Gastroesophageal sphincter (tissue), 4 donors: ENCODE results near the gene TAF1C. TPM values are rescaled to one million over a fixed set of nuclear protein-coding genes. Genes with fewer than 3 reads are reported as not detected.

Source experiments
- ATAC-seq: fragments of 150-250 bp; one replicate; pipeline ENCODE4 v1.9.1; 2016; ENCODE audit warnings: mild to moderate bottlenecking, moderate library complexity
- H3K27ac ChIP-seq, 4 donors: fragments of 200-600 bp; sonication (generic) in 3 of 4; 1 replicate in 3 of 4; 2 replicates in 1 of 4; pipeline ENCODE4 v1.5.1; 2016 to 2019
- H3K27me3 ChIP-seq: fragments of 200-600 bp; sonication (generic); one replicate; pipeline ENCODE4 v1.5.1; 2019
- H3K36me3 ChIP-seq, 2 donors: fragments of 200-600 bp; sonication (generic); one replicate each; pipeline ENCODE4 v1.5.1; 2019; ENCODE audit warnings: control low read depth in 1 of 2
- H3K4me1 ChIP-seq, 3 donors: fragments of 200-600 bp; sonication (generic); 1 replicate in 2 of 3; 2 replicates in 1 of 3; pipeline ENCODE4 v1.5.1; 2016 to 2019; ENCODE audit warnings: control low read depth in 2 of 3
- H3K4me3 ChIP-seq, 2 donors: fragments of 200-600 bp; sonication (generic); one replicate each; pipeline ENCODE4 v1.5.1; 2019; ENCODE audit warnings: mild to moderate bottlenecking in 1 of 2, moderate library complexity in 1 of 2
- H3K9me3 ChIP-seq, 3 donors: fragments of 200-600 bp; sonication (generic); one replicate each; pipeline ENCODE4 v1.5.1; 2017 to 2019; ENCODE audit warnings: control low read depth in 2 of 3
- EP300 ChIP-seq: sonication (generic); formaldehyde crosslinking; IDR thresholded peaks from one replicate; pipeline ENCODE4 v1.6.1; 2017; ENCODE audit warnings: antibody characterized with exemption, mild to moderate bottlenecking
- POLR2A ChIP-seq, 2 donors: fragments of 450-650 bp; IDR thresholded peaks; one replicate each; pipeline ENCODE4 v1.6.1; 2017; ENCODE audit warnings: antibody characterized with exemption in 2 of 2, mild to moderate bottlenecking in 2 of 2, moderate library complexity in 1 of 2
- POLR2AphosphoS5 ChIP-seq: sonication (generic); formaldehyde crosslinking; IDR thresholded peaks from one replicate; pipeline ENCODE4 v1.6.1; 2017; ENCODE audit warnings: antibody characterized with exemption
- WGBS, 2 donors: methylation state at CpG; one replicate each; pipeline ENCODE4 v1.1.5; 2018; ENCODE audit warnings: low coverage in 1 of 2; 5-methylcytosine and 5-hydroxymethylcytosine counted together
- total RNA-seq, 4 donors: library from RNA; depleted of rRNA; stranded (reverse); fragments of >200 nt; gene quantifications; one replicate each; pipeline ENCODE4 v1.1.0, GENCODE V29; 2016
- TF ChIP-seq, protein P1 (sequence below), 4 experiments: fragments of 200-600 bp in 2 of 4; fragments of 450-650 bp in 2 of 4; sonication (generic) in 1 of 4; IDR thresholded peaks; one replicate each; pipeline ENCODE4 v1.5.1; 2017 to 2019; ENCODE audit warnings: antibody characterized with exemption in 4 of 4, mild to moderate bottlenecking in 2 of 4, moderate library complexity in 2 of 4

Gene TAF1C
- total RNA-seq, 4 donors from 2014 or later, result 16.1 to 51.4 (median 33.2) TPM

DNA sequence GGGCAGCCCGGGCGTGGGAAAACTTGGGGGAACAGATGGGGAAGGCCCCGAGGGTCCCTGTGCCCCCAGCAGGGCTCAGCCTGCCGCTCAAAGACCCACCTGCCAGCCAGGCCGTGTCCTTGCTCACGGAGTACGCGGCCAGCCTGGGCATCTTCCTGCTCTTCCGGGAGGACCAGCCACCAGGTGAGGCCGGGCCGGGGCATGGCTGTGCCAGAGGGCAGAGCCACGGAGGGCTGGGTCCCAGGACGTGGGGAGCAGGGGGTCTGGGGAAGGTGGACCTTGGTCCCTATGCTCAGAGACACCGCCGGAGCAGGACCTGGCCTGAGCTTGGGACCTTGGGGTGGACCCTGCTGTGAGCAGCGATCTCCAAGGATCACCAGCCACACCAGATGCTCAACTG lies 4.6 kb upstream of the TAF1C start:
- Histone ChIP-seq H3K27ac (no peak overlapping the region), H3K27me3 (peaks cover 22% of the 10 kb centered on the region), H3K4me3 (no peak overlapping the region), H3K9me3 (no peaks in the 10 kb centered on the region), H3K4me1 (peaks cover 0 to 5% (median 0%) of the 10 kb centered on the region in 3 donors), H3K36me3 (no peaks in the 10 kb centered on the region)
- no peak for ATAC-seq
- WGBS, 2 donors, result no CpG with 5 or more reads among the region's 16 CpGs
- TF ChIP-seq POLR2AphosphoS5 (no peak), POLR2A (IDR thresholded peaks at IDR 0.05) (no peak), EP300 (no peak)
- TF ChIP-seq, protein P1, sequence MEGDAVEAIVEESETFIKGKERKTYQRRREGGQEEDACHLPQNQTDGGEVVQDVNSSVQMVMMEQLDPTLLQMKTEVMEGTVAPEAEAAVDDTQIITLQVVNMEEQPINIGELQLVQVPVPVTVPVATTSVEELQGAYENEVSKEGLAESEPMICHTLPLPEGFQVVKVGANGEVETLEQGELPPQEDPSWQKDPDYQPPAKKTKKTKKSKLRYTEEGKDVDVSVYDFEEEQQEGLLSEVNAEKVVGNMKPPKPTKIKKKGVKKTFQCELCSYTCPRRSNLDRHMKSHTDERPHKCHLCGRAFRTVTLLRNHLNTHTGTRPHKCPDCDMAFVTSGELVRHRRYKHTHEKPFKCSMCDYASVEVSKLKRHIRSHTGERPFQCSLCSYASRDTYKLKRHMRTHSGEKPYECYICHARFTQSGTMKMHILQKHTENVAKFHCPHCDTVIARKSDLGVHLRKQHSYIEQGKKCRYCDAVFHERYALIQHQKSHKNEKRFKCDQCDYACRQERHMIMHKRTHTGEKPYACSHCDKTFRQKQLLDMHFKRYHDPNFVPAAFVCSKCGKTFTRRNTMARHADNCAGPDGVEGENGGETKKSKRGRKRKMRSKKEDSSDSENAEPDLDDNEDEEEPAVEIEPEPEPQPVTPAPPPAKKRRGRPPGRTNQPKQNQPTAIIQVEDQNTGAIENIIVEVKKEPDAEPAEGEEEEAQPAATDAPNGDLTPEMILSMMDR (IDR thresholded peaks at IDR 0.05), result no peak

DNA sequence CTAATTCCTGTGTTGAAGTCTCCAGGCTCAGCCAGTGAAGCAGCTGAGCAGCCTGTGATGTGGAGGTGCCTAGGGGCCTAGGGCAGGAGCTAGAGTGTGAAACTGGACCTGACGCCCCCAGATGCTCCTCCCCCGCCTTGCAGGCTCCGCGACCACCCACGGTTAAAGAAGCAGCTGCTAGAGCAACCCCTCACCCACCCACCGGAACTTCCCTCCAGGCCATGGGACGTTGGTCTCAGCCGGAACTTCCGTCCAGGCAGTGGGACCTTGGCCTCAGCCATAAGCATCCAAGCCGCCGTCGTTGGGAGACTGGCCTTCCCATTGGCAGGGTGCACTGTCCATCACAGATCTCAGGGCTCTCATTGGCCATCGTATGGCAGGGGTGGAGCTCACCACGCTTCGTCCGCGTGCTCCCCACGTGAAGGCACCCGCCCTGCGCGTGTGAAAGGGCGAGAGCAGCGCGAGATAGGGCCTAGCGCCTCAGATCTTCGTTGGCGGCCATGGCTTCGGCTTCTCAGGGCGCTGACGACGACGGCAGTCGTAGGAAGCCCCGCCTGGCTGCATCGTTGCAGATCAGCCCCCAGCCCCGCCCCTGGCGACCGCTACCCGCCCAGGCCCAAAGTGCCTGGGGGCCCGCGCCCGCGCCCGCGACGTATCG lies 4.0 kb upstream of the TAF1C start, which contains the start of gene ADAD2:
Gene ADAD2, plus strand, starts transcription at position 427 of the 658 bp plus-strand sequence. Its CDS starts 74 bp downstream, at position 501.
- Histone ChIP-seq H3K36me3 (no peaks in the 10 kb centered on the region), H3K9me3 (no peaks in the 10 kb centered on the region), H3K4me3 (no peak within 1 kb of the TSS), H3K27me3 (peaks cover 16% of the 10 kb centered on the region), H3K4me1 (peaks cover 0 to 11% (median 2%) of the 10 kb centered on the region in 3 donors), H3K27ac (no peak within 1 kb of the TSS)
- ATAC-seq, result no peak
- TF ChIP-seq EP300, result no peak
- no peak for TF ChIP-seq POLR2AphosphoS5
- TF ChIP-seq POLR2A (IDR thresholded peaks at IDR 0.05), result no peak
- TF ChIP-seq, protein P1 (IDR thresholded peaks at IDR 0.05), result no peak
- WGBS, 2 donors, result 80 to 90% methylated on average over 2 of the region's 47 CpGs

DNA sequence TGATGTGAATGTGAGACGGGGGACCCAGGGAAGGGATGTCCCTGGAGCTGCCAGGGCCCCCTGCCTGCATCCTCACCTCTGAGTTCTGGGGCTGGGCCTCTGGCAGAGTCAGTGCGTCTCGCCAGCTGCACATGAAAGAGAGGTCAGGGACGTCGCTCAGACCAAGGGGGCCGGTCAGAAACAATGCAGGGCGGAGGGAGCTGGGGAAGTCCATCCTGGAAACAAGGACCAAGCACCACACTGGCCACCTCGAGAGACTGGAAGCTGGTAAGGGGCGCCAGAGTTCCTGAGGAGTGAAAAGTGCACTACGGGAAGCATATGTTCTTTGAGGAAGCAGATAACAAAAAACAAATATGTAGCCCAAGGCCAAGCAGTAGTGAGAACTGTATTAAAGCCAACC lies 2.1 kb downstream of the TAF1C start:
- H3K9me3 ChIP-seq, result no peaks in the 10 kb centered on the region
- H3K36me3 ChIP-seq, result peaks cover 0 to 54% of the 10 kb centered on the region in 2 donors
- peaks cover 0 to 39% (median 3%) of the 10 kb centered on the region in 3 donors for H3K4me1 ChIP-seq
- no peaks in the 10 kb centered on the region for H3K27me3 ChIP-seq
- peak overlapping the region in 1 of 2 donors; percentile 94 for H3K4me3 ChIP-seq
- peak overlapping the region in 2 of 4 donors; percentile 43 to 86 for H3K27ac ChIP-seq
- TF ChIP-seq, protein P1 (IDR thresholded peaks at IDR 0.05), result no peak
- TF ChIP-seq EP300, result no peak
- no peak for TF ChIP-seq POLR2A (IDR thresholded peaks at IDR 0.05)
- no peak for TF ChIP-seq POLR2AphosphoS5
- 71% methylated on average over 5 of the region's 10 CpGs; no CpG with 5 or more reads in 1 of the 2 donors for WGBS, 2 donors
- ATAC-seq, result no peak

- no peak for TF ChIP-seq EP300
- no peak for TF ChIP-seq POLR2A (IDR thresholded peaks at IDR 0.05)
- no peak for TF ChIP-seq POLR2AphosphoS5
- TF ChIP-seq, protein P1 (IDR thresholded peaks at IDR 0.05), result peak in 1 of 4 experiments; percentile 25
- H3K4me1 ChIP-seq, result peaks cover 0 to 39% (median 3%) of the 10 kb centered on the region in 3 donors
- ATAC-seq, result no peak
- no peaks in the 10 kb centered on the region for H3K27me3 ChIP-seq
- WGBS, 2 donors, result 69 to 87% methylated on average over 2 to 3 of the region's 11 CpGs
- peaks cover 0 to 61% of the 10 kb centered on the region in 2 donors for H3K36me3 ChIP-seq
- H3K9me3 ChIP-seq, result no peaks in the 10 kb centered on the region
- no peak overlapping the region for H3K4me3 ChIP-seq
- H3K27ac ChIP-seq, result peak overlapping the region in 2 of 4 donors; percentile 36 to 43
These were observed 2.8 kb downstream of the TAF1C start for GRCh38 chr16:84183911-84184591.
